SKM-1 treated with dmso at 0.1 percent for 144 hours (cell line): ENCODE data around the gene PEPD.
"Not testable (repeated sequence)": the region's sequence is repeated elsewhere in the genome, so short reads cannot be mapped to it uniquely, and the experiment has no call there.

Source experiments
- DNase-seq: peaks from one replicate; lab custom pipeline; 2025; ENCODE audit not compliant: unreplicated experiment; lab: John Stamatoyannopoulos, UW

Gene PEPD

DNA sequence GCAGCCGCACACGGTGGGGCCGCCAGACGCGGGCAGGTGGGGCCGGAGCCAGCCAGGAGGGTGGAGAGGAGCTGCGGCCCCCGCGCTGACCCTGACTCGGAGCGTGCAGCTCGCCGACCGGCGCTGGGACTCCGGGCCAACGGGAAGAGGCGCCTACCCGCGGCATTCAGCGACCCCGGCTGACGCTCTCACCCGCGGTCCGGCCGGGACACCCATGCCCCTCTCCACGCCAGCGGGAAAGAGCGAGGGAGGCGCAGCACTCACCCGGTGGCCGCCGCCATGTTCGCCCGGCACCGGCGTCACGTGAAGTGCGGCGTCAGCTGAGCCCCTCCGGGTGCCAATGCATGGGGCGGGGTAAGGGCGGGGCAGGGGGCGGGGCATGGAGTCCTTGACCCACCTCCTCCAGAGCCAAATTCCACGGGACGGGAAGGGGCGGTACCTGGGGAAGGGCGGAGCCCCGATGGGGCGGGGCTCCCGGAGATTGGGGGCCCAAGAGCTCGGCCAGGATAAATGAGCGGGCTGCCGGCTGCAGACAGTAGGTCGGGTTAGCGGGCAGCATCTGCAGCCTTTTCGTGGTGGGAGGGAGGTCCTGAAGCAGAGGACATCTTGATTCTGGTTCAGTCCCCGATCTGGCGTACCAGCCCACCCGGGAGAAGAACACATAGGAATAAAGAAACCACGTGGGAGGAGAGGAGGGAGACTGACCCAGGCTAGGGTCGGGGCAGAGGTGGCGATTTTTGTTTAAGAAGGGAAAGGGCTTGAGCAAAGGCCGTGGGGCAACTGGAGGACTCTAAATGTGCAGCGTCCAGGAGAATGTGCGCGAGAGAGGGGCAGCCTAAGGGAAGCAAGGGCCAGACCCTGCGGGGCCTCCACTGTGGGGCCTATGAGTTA, at the start of gene PEPD:
TSS of gene PEPD (minus strand) at position 312 of the 891 bp plus-strand sequence. CDS start at position 281, 31 bp downstream.
- peak; percentile 61 for DNase-seq

DNA sequence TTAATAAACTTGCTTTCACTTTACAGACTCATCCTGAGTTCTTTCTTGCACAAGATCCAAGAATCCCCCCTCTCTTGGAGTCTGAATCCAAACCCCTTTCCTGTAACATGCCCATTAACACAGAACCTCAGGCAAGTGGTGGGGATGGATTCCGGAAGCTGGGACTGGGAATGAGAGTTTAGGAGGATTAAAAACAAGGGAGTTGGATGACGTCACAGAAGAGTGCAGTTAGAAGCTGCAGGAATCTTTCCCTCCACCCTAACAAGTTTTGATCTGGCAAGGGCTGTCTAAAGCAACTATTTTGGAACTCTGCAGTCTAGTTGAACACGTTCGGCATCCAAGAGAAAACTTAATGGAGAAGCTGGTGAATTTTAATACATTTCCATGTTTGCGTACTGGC, 48.2 kb upstream of the PEPD start:
- no peak for DNase-seq

DNA sequence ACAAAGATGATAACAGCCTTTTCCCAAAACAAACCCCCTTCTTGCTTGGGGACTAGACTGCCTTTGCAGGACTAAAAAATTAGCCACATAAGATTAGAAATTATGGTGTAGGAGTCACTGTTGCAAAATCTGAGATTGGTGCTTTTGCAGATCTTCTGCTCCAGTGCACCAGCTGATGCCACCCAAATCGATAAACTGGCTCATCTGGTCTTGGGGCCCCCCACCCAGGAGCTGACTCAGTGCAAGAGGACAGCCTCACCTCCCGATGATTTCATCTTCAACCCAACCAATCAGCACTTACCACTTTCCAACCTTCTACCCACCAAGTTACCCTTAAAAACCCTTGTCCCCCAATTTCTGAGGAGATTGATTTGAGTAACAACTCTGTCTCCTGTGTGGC, 47.1 kb upstream of the PEPD start:
- DNase-seq, result no peak

DNA sequence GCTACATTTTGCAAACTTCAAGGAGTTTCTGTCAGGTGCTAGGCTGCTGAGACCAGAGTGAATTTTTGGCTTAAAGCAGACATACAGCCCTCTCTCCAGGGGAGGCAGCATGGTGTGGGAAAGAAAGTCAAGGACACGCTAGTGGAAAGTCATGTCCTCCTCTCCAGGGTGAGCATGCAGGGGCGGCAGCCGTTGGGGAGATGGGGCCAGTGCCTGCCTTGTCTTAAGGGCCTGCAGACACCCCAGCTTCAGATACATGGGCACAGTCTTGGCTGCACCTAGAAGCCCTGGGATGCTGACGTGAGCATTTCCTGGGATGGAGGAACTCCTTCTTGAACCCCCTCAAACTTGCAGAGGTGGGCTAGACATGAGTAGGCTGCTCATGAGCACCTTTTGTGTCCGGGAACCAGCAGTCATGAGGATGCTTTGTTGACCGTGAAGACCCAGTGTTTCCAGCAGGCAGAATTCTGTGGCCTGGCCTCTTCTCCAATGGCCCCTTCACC, 43.3 kb upstream of the PEPD start:
- DNase-seq, result no peak

DNA sequence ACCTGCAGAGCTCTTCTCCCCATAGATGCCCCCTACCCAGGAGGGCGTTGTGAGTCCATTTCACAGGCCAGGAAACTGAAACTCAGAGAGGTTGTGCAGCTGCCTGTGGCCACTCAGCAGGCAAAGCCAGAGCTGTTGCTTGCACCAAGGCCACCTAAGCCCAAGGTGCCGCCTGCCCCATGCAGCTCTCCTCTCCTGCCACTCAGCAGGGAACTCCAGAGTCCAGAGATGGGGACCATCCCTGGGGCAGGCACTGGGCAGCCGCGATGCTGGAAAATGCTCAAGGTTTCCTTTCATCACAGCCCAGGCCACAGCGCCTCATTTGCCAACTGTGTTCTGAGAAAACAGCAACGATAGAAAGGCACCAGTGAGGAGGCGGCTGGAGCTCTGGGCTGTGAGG, 41.0 kb upstream of the PEPD start:
- no peak for DNase-seq

DNA sequence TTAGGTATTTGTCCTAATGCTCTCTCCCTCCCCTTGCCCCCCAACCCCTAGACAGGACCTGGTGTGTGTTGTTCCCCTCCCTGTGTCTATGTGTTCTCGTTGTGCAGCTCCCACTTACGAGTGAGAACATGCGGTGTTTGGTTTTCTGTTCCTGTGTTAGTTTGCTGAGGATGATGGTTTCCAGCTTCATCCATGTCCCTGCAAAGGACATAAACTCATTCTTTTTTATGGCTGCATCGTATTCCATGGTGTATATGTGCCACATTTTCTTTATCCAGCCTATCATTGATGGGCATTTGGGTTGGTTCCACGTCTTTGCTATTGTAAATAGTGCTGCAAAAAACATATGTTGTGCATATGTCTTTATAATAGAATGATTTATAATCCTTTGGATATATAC, 40.1 kb upstream of the PEPD start:
- DNase-seq, result not testable (repeated sequence)

DNA sequence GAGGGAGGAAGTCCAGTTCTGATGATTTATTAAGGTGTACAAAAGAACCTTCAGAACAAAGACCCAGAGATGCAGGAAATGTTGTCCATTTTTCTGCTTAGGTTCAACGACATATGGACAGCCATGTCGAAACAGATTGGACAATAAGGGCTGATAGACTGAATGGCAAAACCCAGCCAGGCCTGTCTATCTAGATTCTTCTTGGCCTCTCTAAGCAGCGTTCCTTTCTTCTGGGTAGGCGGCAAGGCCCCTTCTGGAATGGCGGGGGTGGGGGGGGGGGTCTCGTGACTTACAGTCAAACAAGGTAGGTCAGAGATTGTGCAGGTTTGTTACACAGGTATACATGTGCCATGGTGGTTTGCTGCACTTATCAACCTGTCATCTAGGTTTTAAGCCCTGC, 39.7 kb upstream of the PEPD start:
- DNase-seq, result no peak

DNA sequence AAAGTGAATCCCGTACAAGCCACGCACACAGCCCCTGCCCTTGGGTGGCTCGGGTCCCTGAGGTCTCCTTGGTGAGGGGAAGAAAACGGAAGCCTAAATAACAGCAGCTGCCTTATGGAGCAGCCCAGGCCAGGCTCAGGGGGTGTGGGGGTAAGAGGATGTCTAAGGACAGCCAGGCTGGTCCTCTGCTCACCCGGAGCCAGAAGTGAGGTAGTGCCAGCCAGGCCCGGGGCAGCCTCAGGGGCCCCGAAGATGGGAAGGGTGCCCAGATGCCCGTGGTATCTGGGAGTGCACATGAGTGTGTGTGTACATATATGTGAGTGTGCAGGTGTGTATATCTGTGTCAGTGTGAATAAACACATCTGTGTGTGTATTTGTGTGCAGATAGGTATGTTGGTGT, 38.4 kb upstream of the PEPD start:
- DNase-seq, result no peak

DNA sequence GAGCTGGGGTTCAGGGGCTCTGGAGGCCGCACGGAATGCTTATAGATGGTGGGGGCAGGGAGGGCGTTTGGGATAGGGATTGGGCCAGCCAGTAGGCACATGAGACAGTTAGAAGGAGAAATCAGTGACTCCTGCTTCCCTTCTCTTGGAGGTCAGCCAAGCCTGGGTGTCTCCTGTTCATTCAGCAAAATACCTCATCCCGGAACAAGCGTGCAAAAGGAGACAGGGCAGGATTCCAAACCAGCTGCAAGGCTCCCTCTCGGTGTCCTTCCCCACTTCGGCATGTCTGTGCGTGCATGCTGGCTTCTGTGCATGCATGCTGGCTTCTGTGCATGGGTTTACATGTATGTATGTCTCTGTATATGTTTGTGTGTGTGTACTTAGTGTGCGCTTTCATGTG, 37.3 kb upstream of the PEPD start:
- no peak for DNase-seq

DNA sequence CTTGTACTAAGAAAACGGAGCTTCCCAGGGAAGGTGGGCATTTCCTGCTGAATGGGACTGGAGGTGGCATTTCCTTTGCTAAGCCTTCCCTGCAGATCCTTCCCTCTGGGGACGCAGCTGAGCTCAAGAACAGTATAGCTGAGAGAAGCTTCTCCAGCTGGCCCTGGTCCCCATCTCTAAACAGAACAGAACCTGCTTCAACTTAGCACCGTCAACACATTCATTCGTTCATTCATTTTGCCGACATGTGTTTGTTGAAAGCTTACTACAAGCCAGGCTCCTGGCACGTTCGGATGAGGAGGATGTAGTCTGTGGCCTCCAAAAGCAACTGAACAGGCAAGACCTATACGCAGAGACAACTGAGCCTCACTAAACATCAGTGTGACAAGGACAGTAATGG, 36.6 kb upstream of the PEPD start:
- no peak for DNase-seq

DNA sequence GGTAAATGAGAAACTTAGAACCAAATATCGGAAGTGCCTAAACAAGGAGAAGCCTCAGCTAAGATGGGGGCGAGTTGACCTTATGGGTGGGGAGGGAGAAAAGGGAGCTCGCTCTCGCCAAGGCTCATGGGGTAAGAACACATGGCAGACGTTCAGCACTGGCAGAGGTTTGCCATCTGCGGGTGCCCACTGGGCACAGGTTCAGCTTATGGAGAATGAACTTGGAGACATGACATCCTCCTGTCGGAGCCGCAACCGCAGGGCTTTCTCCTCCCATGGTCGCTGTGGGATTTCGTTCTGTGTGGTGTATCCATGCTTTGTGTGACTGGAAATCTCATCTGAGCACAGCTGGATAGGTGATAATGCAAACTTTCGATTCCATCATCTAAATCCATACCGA, 36.1 kb upstream of the PEPD start:
- DNase-seq, result no peak

DNA sequence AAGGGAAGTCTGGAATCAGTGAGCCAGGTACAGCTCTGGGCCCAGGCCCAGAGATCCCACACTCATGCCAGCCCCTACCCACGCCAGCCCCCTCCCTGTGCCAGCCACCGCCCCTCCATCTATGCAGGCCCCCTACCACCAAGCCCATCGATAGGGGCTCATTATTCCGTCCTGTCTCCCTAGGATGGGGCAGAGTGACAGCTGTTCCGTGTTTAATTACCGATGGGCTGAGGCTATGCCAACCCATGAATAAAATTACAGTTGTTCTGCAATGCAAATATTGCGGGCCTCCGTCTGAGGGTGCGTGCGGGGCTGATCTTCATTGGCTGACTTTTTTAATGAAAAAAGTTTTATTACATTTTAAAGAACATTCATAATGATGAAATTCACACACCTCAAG, 35.6 kb upstream of the PEPD start:
- no peak for DNase-seq

DNA sequence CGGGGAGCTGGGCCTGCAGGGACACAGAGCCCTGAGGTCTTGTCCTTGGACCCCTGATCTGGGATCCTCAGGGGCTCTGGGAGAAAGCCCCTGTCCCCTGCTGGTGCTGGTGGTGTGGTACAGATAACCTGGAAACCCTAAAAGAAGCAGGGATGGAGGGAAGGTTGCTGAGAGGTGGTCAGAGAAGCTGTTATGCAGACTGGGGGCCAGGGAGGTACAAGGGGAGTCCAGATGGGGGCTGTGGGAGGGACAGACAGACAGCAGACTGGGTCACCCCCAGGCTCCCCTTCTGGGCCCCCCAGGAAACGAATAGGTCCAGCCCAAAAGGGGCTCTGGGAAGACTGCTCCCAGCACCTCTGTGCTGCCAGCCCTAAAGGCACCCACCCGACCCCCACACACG, 34.7 kb upstream of the PEPD start:
- DNase-seq, result no peak

DNA sequence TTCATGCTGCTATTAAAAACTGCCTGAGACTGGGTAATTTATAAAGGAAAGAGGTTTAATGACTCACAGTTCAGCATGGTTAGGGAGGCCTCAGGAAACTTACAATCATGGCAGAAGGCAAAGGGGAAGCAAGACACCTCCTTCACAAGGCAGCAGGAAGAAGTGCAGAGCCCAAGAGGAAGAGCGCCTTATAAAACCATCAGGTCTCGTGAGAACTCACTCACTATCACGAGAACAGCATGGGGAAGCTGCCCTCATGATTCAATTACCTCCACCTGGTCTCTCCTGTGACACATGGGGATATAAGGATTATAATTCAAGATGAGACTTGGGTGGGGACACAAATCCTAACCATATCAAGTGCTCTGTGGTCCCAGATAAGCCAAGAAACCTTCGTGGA, 34.1 kb upstream of the PEPD start:
- DNase-seq, result not testable (repeated sequence)

DNA sequence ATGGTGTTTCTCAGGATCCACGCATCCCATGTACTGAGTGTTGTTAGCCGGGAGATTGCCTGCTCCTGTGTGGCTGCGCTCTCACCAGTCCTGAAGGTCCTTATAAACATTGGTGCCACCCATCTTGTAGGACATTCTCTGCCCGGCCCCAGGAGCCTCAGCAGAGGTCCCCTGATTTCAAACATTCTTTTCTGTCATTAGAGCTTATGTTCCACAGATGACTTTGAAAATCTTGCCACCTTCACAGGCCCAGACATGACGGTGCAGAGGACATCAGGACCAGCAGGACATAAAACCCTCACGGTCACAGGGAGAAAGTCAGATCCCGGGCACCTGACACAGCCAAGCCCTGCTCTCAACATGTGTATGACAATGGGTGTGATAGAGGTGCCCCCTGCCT, 33.2 kb upstream of the PEPD start:
- no peak for DNase-seq

DNA sequence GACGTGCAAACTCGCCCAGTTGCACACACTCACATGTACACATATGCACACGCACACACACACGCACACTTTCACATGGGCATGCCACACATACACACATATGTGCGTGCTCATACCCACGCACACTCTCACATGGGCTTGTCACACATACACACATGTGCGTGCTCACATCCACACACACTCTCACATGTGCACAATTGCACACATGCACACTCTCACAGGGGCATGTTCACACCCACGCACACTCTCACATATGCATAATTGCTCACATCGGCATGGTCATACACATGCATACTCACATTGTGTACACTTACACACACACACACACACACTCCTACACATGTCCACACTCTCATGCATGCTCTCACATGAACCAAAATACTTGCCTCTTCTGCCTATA, 32.8 kb upstream of the PEPD start:
- no peak for DNase-seq

DNA sequence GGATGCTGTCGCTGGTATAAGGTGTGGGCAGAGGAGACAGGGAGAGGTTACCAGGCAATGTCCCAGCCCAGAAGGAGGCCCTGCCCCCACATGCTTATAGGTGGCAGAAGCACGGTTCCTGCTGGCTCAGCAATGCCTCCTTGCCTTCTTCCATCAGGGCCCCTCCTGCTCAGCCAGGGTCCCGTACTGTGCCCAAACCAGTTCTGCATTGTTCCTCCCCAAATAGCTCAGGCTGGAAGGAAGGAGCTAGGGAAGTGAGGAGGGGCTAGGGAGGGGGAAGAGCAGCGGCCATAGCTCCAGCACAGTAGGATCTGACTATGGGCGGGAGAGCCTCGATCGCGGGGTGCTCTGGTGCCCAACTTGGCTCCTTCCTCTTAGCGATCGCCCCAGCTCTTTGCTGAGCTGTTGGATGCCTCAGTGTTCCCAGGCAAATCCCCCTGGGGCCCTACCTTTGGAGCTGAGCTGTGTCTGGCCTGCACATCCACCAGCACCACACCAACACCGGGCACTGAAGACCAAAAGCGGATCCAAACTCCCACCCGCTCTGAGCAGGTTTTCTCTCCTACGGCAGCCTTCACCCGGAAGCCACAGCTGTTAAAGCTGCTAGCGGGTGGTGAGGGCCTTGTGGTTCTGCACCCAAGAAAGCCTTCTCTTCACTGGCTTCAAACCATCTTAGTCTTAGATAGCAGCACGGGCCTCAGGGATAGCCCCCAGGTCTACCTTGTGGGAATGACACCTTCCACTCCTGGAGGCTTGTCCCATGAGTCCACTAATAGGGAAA, 32.1 kb upstream of the PEPD start:
- DNase-seq, result no peak

DNA sequence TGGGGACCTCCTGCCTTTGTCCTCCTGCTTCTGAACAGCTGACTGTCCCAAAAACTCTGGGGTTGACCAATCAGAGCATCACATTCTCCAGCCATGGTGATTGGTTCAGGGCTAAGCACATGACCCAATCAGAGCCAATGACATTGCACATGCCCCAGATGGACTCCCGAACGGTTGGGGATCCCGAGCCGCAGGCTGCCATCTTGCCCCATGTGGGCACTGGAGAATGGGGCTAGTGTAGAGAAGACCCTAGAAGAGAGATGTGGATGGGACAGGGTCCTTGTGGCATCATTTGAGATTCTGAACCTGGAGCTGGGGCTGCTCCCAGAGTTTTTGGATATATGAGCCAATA, 31.3 kb upstream of the PEPD start:
- DNase-seq, result no peak

DNA sequence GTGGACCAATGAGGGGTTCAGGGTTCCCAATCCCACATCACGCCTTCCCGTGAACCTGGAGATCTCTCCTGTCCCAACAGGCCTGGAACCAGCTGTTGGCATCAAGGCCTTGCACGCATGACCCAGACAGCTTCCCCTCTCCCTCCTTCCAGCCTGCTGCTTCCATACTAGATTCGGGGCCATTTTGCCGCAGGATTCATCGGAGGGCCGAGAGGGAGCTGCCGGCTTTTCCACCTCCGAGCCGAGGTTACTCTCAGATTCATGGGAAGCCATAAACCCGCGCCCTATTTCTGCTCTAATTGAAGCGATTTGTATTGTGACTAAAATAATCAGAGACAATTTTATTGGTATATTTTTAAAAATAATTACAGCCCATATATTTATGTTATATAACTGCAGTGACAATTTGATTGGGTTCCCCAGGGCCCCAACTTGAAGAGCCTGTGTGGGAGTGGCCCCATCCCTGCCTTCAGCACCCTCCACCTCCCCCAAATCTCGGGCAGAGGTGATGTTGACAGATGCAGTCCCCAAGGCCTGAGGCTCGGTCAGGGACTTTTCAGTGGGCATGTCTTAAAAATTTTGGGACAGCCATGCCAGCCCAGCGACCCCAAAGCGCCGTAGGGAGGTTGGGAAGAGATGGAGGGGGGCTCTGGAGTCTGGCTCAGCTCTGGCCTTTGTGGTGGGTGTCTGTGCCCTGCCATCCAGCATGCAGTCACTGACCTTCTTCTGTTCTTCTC, 30.8 kb upstream of the PEPD start:
- DNase-seq, result no peak

DNA sequence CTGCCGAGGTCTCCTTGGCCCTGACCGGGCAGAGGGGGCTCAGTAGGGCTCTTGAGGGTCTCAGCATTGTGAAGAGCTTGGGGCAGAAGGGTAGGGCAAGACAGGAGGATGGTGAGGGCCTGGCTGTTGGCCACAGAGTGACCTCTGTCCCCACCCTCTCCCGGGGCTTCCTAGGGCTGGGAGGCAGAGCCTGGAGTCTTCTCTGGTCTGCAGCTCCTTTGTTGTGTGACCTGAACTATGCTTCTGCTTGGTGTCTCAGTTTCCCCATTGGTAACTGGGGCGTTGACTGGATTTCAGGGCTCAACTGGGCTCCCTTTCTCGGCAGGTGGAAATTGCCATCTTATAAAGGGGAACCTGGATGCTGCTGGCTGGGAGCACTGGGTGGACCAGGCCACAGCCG, 30.1 kb upstream of the PEPD start:
- DNase-seq, result no peak

DNA sequence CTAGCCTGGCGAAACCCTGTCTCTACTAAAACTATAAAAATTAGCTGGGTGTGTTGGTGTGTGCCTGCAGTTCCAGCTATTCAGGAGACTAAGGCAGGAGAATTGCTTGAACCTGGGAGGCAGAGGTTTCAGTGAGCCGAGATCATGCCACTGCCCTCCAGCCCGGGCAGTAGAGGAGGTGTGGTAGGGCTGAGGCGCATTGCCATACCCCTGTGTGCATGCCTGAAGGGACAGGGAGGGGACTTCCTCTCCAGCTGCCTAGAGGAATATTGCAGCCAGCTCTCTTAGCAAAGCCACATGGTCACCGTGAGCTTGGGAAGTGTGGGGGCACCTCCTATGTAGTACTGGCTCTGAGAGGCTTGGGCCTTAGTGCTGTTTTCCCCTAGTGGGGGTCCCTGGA, 29.2 kb upstream of the PEPD start:
- DNase-seq, result no peak

DNA sequence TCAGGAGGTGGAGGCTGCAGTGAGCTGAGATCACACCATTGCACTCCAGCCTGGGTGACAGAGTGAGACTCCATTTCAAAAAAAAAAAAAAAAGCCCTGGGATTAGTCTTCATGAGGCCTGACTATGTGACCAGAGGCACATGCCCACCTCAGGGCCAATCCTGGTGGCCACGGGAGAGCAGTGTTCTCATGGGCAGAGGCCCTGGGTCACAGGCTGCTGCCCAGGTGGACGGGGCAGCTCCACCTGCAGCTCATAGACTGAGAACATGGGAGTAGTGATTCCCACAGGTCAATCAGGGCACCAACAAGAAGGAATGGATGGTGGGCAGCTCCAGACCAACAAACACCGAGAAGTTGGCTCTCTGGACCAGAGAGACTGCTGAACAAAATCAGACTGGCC, 26.1 kb upstream of the PEPD start:
- no peak for DNase-seq
